ENCODE results near the gene TMEM207. TPM values are rescaled to one million over a fixed set of nuclear protein-coding genes. Genes with fewer than 3 reads are reported as not detected.

TMEM207 gene
- total and polyA plus RNA-seq, 2 of the 4 experiments (the other 2 are of a cell fraction), result not detected

GRCh38 chr3:190492129-190492528 is 42.4 kb upstream of the TMEM207 start:
- H3K4me1 ChIP-seq (ENCODE audit: control insufficient read depth, insufficient read depth, low read length), result no peaks in the 10 kb centered on the region
- dilution Hi-C loops (cut with HindIII; ENCODE audit: low sequenced_read_pairs, unreplicated experiment), result no loop called here
- CTCF ChIA-PET, result interaction anchor here (0.8 kb wide), 1 partner anchor 391 kb away, joined by 3 read pairs; no protein-coding TSS in a partner anchor

More at GRCh38 chr3:190492129-190492528, 42.4 kb upstream of the TMEM207 start:
- H4K20me1 ChIP-seq (ENCODE audit: insufficient read depth, low read length), result no peaks in the 10 kb centered on the region
- no peaks in the 10 kb centered on the region for H3K9me3 ChIP-seq (ENCODE audit: control insufficient read depth, insufficient read depth, low read length)
- no peak overlapping the region for H3K23ac ChIP-seq (ENCODE audit: low read depth, low read length)
- no peak overlapping the region for H3K9ac ChIP-seq (ENCODE audit: low read depth, low read length)
- POLR2A ChIA-PET (ENCODE audit: unreplicated experiment), result no interaction called here
- H3K56ac ChIP-seq (ENCODE audit: extremely low read depth, insufficient read depth, low read length), result no peak overlapping the region
- H3K4me2 ChIP-seq (ENCODE audit: low read depth, low read length), result no peak overlapping the region
- no peak overlapping the region for H2BK120ac ChIP-seq (ENCODE audit: low read depth, low read length)
- H3K27ac ChIP-seq (ENCODE audit: insufficient read depth, low read length), result no peak overlapping the region
- H3K36me3 ChIP-seq (ENCODE audit: control insufficient read depth, insufficient read depth, low read length), result no peaks in the 10 kb centered on the region
- H3K4ac ChIP-seq (ENCODE audit: low read depth, low read length), result no peak overlapping the region
- no peak overlapping the region for H3K18ac ChIP-seq (ENCODE audit: low read depth, low read length)
- H2AK5ac ChIP-seq (ENCODE audit: low read depth, low read length), result no peak overlapping the region
- H3K14ac ChIP-seq (replicated peaks; ENCODE audit: low read depth, low read length), result no peak overlapping the region
- H3K27me3 ChIP-seq (ENCODE audit: control insufficient read depth, insufficient read depth, low read length), result peaks cover 2% of the 10 kb centered on the region; the same call in 1 of the 2 replicates
- H2AFZ ChIP-seq (replicated peaks; ENCODE audit: low read length, poor library complexity), result no peak overlapping the region
- intact Hi-C loops (cut with micrococcal nuclease), result no loop called here
- H3K9me1 ChIP-seq (ENCODE audit: insufficient read depth, low read length), result no peaks in the 10 kb centered on the region
- no peak overlapping the region for H3K4me3 ChIP-seq (ENCODE audit: insufficient read depth, low read depth, low read length)
- no peak overlapping the region for H2BK5ac ChIP-seq (ENCODE audit: low read depth, low read length, poor library complexity, severe bottlenecking)
- ATAC-seq (ENCODE audit: low read depth) (no peak), DNase-seq (no peak)
- in situ Hi-C loops (cut with MboI; ENCODE audit: low sequenced_read_pairs), result no loop called here
- no peak overlapping the region for H4K91ac ChIP-seq (ENCODE audit: insufficient read depth, low read depth, low read length)
- H4K5ac ChIP-seq (ENCODE audit: low read depth, low read length), result no peak overlapping the region
- no peak for TF ChIP-seq CTCF (conservative IDR thresholded peaks at IDR 0.05; ENCODE audit: low read depth, low read length)
- TF ChIP-seq BHLHE40 (IDR thresholded peaks at IDR 0.05; ENCODE audit: low read depth, low read length), result no peak
- no peak for TF ChIP-seq NFE2L2 (IDR thresholded peaks at IDR 0.05; ENCODE audit: low read depth, low read length)
- TF ChIP-seq FOS (IDR thresholded peaks at IDR 0.05; ENCODE audit: low read depth, low read length), result no peak
- no peak for TF ChIP-seq POLR2A (IDR thresholded peaks at IDR 0.05; ENCODE audit: low read depth, low read length)
- no peak for TF ChIP-seq RCOR1 (IDR thresholded peaks at IDR 0.05; ENCODE audit: insufficient replicate concordance, low read length)
- TF ChIP-seq MAFK (IDR thresholded peaks at IDR 0.05; ENCODE audit: low read depth, low read length), result no peak
- H3K79me1 ChIP-seq (ENCODE audit: low read depth in 1 of 2, low read length in 2 of 2), result no peaks in the 10 kb centered on the region
- no peak overlapping the region for H4K8ac ChIP-seq (ENCODE audit: low read depth in 2 of 2, low read length in 2 of 2)
- no TSS peak for BruUV-seq (replicated peaks)
- H2BK15ac ChIP-seq (ENCODE audit: low read depth, low read length), result no peak overlapping the region
- H2AK9ac ChIP-seq (replicated peaks; ENCODE audit: low read depth, low read length, poor library complexity), result no peak overlapping the region
- H2BK20ac ChIP-seq (ENCODE audit: low read depth, low read length), result no peak overlapping the region
